Heart right ventricle (tissue), 16 donors: ENCODE measurements around the gene BARHL1. TPM values are rescaled to one million over a fixed set of nuclear protein-coding genes. Genes with fewer than 3 reads are reported as not detected.
A peak's percentile ranks its signal among the peaks of the same experiment; 100 is the strongest.

Experiments used
- ATAC-seq, 8 donors: fragments of 200-7000 bp; cut with Tn5 transposase; one replicate each; pipeline ENCODE4 v1.9.1; 2020; ENCODE audit warnings: mild to moderate bottlenecking in 8 of 8, moderate library complexity in 8 of 8, moderate number of reproducible peaks in 1 of 8
- DNase-seq, 2 donors: peaks; one replicate each; pipeline ENCODE4 v3.0.0-alpha.2; 2020
- H3K27ac ChIP-seq, 10 donors: fragments of 200-600 bp; sonication (generic) in 2 of 10; one replicate each; pipeline versions ENCODE4 v1.5.0 to v1.8.0; 2020 to 2022; ENCODE audit warnings: mild to moderate bottlenecking in 3 of 10
- H3K27me3 ChIP-seq, 7 donors: fragments of 200-600 bp; one replicate each; pipeline ENCODE4 v1.8.0; 2021 to 2022; ENCODE audit warnings: mild to moderate bottlenecking in 2 of 7
- H3K36me3 ChIP-seq, 9 donors: fragments of 200-600 bp; sonication (generic) in 1 of 9; one replicate each; pipeline versions ENCODE4 v1.5.0 to v1.8.0; 2020 to 2022; ENCODE audit warnings: mild to moderate bottlenecking in 2 of 9
- H3K4me1 ChIP-seq, 9 donors: fragments of 200-600 bp; sonication (generic) in 1 of 9; one replicate each; pipeline versions ENCODE4 v1.5.0 to v1.8.0; 2020 to 2022; ENCODE audit warnings: mild to moderate bottlenecking in 4 of 9
- H3K4me3 ChIP-seq, 10 donors: fragments of 200-600 bp; sonication (generic) in 2 of 10; one replicate each; pipeline versions ENCODE4 v1.5.0 to v1.8.0; 2020 to 2022; ENCODE audit warnings: mild to moderate bottlenecking in 7 of 10, moderate library complexity in 2 of 10
- H3K9me3 ChIP-seq, 11 donors: fragments of 200-600 bp in 10 of 11; sonication (generic) in 2 of 11; one replicate each; pipeline versions ENCODE4 v1.5.0 to v1.8.0; 2013 to 2022; ENCODE audit warnings: mild to moderate bottlenecking in 2 of 11, control low read depth in 1 of 11, moderate library complexity in 1 of 11
- CTCF ChIP-seq, 9 donors: fragments of 200-600 bp; sonication (generic) in 2 of 9; IDR thresholded peaks; one replicate each; pipeline versions ENCODE4 v1.5.0 to v1.8.0; 2021 to 2022; ENCODE audit warnings: antibody characterized with exemption in 9 of 9, mild to moderate bottlenecking in 5 of 9, moderate library complexity in 1 of 9
- WGBS, 2 donors: extraction: QIAGEN DNeasy Blood & Tissue Kit; methylation state at CpG; one replicate each; pipeline ENCODE4 v1.1.7; 2013; ENCODE audit warnings: inconsistent platforms in 1 of 2; 5-methylcytosine and 5-hydroxymethylcytosine counted together
- intact Hi-C, 10 donors: fragments of 100-400 bp; cut with DNase I; formaldehyde crosslinking; loops; one replicate each; pipeline versions ENCODE4 v1.11.1 to v1.14.2; 2022
- polyA plus RNA-seq, 2 donors: library from polyadenylated mRNA; stranded (reverse); fragments of 200-250 nt; gene quantifications; one replicate each; pipeline ENCODE4 v1.2.3, GENCODE V29; 2013
- total RNA-seq, 10 donors: library from RNA; stranded (reverse); fragmentation: NEBNext Ultra II Directional in 3 of 10; extraction: Animal tissue kit (Norgen Biotek cat#: 25700) in 3 of 10; gene quantifications; one replicate each; pipeline versions ENCODE4 v1.2.1 to v1.2.4, GENCODE V29; 2021 to 2023
- donor health status: Arrhythmogenic right ventricular cardiomyopathy.
- donor health status: ischemic (EF 13 %, LVEDD 7.1; RV severe dilation, severe dysfunction).
- donor health status: healthy with polysubstance abuse.
- donor health status: DM: no; HTN: yes; CAD: no.
- donor health status: DM: no; HTN: no; CAD: no.
- donor health status: ischemic (EF 25% LVEDD 6.9; RV normal size, moderate dysfunction).
- donor health status: ischemic (EF 25% LVEDD 5.7; RV mildly dilated, moderate dysfunction).
- donor health status: healthy.
- donor health status: DM: yes; HTN: yes; CAD: no.
- donor health status: Ischemic cardiomyopathy.
- donor health status: ischemic (EF 35%, LVEDD 5.7; RV mildly dilated, moderate dysfunction).
- donor health status: nonischemic (EF 11% LVEDD 7.7; RV severe dilation, severe dysfunction).
- donor health status: DM: yes; HTN: yes; CAD: no.
- donor health status: PGD.
- donor health status: ischemic (EF 29% LVEDD 5.4; RV normal size, mild dysfunction).
- donor health status: nonischemic (EF 23%, LVEDD 6.1; RV moderate dilation, normal function).

The BARHL1 gene
- total and polyA plus RNA-seq, 12 donors, result not detected

- 6 to 7% methylated on average over 37 of the region's 37 CpGs for WGBS, 2 donors
- TF ChIP-seq CTCF (IDR thresholded peaks at IDR 0.05), result no peak
- ATAC-seq (peak in 1 of 8 donors; percentile 5), DNase-seq (no peak)
- peaks cover 0 to 22% (median 10%) of the 10 kb centered on the region in 9 donors for H3K4me1 ChIP-seq
- no peak overlapping the region for H3K4me3 ChIP-seq
- H3K36me3 ChIP-seq, result no peaks in the 10 kb centered on the region
- intact Hi-C loops, result no loop called here
- no peak overlapping the region for H3K27ac ChIP-seq
- H3K27me3 ChIP-seq, result peaks cover 60 to 100% (median 100%) of the 10 kb centered on the region in 7 donors
- H3K9me3 ChIP-seq, result no peaks in the 10 kb centered on the region
Measured at GRCh38 chr9:132582786-132583583, 579 bp downstream of the BARHL1 start.

- intact Hi-C loops, result no loop called here
- H3K27me3 ChIP-seq, result peaks cover 67 to 100% (median 100%) of the 10 kb centered on the region in 7 donors
- H3K27ac ChIP-seq, result no peak overlapping the region
- ATAC-seq (no peak), DNase-seq (no peak)
- no peaks in the 10 kb centered on the region for H3K36me3 ChIP-seq
- no peaks in the 10 kb centered on the region for H3K9me3 ChIP-seq
- no peak for TF ChIP-seq CTCF (IDR thresholded peaks at IDR 0.05)
- no peak overlapping the region for H3K4me3 ChIP-seq
- WGBS, 2 donors, result 3 to 5% methylated on average over 8 of the region's 8 CpGs
- H3K4me1 ChIP-seq, result peaks cover 0 to 22% (median 10%) of the 10 kb centered on the region in 9 donors
Measured at GRCh38 chr9:132583584-132584304, 1.3 kb downstream of the BARHL1 start.

- Histone ChIP-seq H3K27ac (no peak overlapping the region), H3K4me1 (peaks cover 0 to 25% (median 12%) of the 10 kb centered on the region in 9 donors), H3K27me3 (peaks cover 64 to 100% (median 100%) of the 10 kb centered on the region in 7 donors), H3K9me3 (no peaks in the 10 kb centered on the region), H3K36me3 (no peaks in the 10 kb centered on the region), H3K4me3 (no peak overlapping the region)
- ATAC-seq, result no peak
- TF ChIP-seq CTCF (IDR thresholded peaks at IDR 0.05), result no peak
- intact Hi-C loops, result no loop called here
- no peak for DNase-seq
- WGBS, 2 donors, result 6 to 10% methylated on average over 30 of the region's 30 CpGs
Measured at GRCh38 chr9:132584601-132585560, 2.5 kb downstream of the BARHL1 start.
